Measurements from ENCODE around the gene CD300LF.

The CD300LF gene

DNA sequence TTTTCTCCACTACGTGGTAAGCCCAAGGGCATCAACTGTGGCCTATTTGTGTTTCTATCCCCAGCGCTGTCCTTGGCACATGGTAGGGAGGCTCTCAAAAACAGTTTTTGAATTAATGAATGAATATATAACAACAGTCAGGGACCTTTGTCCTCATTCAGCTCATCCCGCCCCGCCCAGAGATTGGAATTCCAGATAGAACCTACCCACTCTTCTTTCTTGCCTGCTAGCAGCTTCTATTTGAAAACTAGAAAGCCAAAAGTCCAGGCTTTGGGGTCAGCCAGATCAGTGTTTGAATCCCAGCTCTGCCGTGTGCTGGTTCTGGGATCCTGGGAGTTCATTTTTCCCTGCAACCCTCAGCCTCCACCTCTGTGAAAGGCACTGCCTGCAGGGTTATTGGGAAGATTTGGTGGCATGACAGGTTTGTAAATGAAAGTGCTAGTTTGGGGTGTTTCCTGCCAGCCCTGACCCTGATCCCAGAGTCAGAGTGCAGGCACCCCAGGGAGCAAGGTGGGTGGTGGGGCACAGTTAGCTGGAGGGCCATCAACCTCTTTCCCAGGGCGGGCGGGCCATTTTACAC lies 40.2 kb upstream of the CD300LF start:
- no peaks in the 10 kb centered on the region for H3K27me3 ChIP-seq (ENCODE audit: control insufficient read depth, insufficient read depth, low read length)
- H3K4me3 ChIP-seq (ENCODE audit: low read length): no peak overlapping the region
- peaks cover 50% of the 10 kb centered on the region for H3K4me1 ChIP-seq (ENCODE audit: control insufficient read depth, insufficient read depth, low read length)
- H3K9me3 ChIP-seq (ENCODE audit: control insufficient read depth, low read length): no peaks in the 10 kb centered on the region
- H3K9ac ChIP-seq (ENCODE audit: low read length): no peak overlapping the region
- H3K36me3 ChIP-seq (ENCODE audit: control insufficient read depth, insufficient read depth, low read length): no peaks in the 10 kb centered on the region

DNA sequence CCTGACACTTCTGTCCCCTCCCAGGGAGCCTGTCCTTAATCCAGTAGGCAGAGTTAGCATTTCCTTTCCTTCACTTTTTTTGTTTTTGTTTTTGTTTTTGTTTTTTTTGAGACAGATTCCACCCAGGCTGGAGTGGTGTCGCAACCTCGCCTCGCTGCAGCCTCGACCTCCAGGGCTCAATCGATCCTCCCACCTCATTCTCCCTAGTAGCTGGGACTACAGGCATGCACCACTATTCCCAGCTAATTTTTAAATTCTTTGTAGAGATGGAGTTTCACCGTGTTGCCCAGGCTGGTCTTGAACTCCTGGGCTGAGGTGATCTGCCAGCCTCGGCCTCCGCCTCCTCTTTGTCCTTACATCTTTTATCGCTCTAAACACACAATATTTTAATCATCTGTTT lies 39.7 kb upstream of the CD300LF start:
- no peaks in the 10 kb centered on the region for H3K9me3 ChIP-seq (ENCODE audit: control insufficient read depth, low read length)
- no peaks in the 10 kb centered on the region for H3K27me3 ChIP-seq (ENCODE audit: control insufficient read depth, insufficient read depth, low read length)
- no peaks in the 10 kb centered on the region for H3K36me3 ChIP-seq (ENCODE audit: control insufficient read depth, insufficient read depth, low read length)
- peaks cover 50% of the 10 kb centered on the region for H3K4me1 ChIP-seq (ENCODE audit: control insufficient read depth, insufficient read depth, low read length)
- no peak overlapping the region for H3K4me3 ChIP-seq (ENCODE audit: low read length)
- H3K9ac ChIP-seq (ENCODE audit: low read length): no peak overlapping the region

DNA sequence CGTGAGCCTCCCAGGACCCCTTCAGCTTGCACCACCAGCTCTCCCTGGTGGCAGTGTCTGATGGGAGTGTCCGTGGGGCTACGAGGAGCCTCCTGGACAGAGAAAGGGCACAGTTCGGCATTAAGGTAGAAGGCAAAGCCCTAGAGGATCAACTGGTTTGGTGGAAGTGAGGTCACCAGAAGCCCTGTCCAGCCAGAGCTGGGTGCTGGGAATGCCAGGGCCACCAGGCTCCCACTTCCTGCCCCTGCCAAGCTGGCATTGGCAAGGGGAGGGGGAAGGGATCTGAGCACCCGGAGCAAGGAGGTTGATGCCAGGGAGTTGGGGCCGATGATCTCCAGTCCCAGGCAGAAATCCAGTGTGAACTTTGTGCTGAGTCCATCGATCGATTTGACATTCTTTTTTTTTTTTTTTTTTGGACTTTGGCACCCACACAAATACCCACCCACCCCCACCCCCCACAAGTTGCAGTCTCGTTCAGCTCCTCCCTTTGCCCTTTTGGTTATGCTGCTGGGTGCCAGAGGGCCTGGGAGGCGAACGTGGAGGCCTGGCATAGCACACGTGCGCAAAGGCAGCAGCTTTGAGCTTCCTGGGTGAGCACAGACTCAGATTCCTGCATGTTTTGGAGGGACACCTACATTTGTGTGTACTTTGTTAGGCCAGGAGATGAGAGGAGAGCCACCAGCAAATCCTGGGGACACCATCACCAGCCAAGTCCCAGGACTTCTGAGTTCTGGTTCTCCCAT lies 37.8 kb upstream of the CD300LF start:
- no peaks in the 10 kb centered on the region for H3K36me3 ChIP-seq (ENCODE audit: control insufficient read depth, insufficient read depth, low read length)
- peak overlapping the region; percentile 82 for H3K4me3 ChIP-seq (ENCODE audit: low read length)
- peak overlapping the region; percentile 88 for H3K9ac ChIP-seq (ENCODE audit: low read length)
- H3K9me3 ChIP-seq (ENCODE audit: control insufficient read depth, low read length): no peaks in the 10 kb centered on the region
- H3K27me3 ChIP-seq (ENCODE audit: control insufficient read depth, insufficient read depth, low read length): no peaks in the 10 kb centered on the region
- H3K4me1 ChIP-seq (ENCODE audit: control insufficient read depth, insufficient read depth, low read length): peaks cover 47% of the 10 kb centered on the region

DNA sequence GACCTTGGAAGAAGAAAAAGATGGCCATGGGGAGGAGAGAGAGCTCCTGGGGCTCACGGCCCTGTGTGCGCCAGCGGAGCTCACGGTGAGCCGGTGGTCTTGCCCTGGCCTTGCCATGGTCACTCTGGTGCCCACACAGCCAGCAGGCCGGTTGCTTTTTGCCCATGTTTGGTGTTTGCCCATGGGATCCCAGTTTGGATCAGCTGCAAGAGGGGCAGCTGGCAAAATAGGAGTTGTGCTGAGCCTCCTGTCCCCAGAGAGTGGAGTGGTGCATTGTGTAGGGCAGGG lies 37.3 kb upstream of the CD300LF start:
- Histone ChIP-seq H3K4me1 (ENCODE audit: control insufficient read depth, insufficient read depth, low read length) (peaks cover 47% of the 10 kb centered on the region), H3K9ac (ENCODE audit: low read length) (peak overlapping the region; percentile 88), H3K4me3 (ENCODE audit: low read length) (peak overlapping the region; percentile 82), H3K9me3 (ENCODE audit: control insufficient read depth, low read length) (no peaks in the 10 kb centered on the region), H3K27me3 (ENCODE audit: control insufficient read depth, insufficient read depth, low read length) (no peaks in the 10 kb centered on the region), H3K36me3 (ENCODE audit: control insufficient read depth, insufficient read depth, low read length) (no peaks in the 10 kb centered on the region)

DNA sequence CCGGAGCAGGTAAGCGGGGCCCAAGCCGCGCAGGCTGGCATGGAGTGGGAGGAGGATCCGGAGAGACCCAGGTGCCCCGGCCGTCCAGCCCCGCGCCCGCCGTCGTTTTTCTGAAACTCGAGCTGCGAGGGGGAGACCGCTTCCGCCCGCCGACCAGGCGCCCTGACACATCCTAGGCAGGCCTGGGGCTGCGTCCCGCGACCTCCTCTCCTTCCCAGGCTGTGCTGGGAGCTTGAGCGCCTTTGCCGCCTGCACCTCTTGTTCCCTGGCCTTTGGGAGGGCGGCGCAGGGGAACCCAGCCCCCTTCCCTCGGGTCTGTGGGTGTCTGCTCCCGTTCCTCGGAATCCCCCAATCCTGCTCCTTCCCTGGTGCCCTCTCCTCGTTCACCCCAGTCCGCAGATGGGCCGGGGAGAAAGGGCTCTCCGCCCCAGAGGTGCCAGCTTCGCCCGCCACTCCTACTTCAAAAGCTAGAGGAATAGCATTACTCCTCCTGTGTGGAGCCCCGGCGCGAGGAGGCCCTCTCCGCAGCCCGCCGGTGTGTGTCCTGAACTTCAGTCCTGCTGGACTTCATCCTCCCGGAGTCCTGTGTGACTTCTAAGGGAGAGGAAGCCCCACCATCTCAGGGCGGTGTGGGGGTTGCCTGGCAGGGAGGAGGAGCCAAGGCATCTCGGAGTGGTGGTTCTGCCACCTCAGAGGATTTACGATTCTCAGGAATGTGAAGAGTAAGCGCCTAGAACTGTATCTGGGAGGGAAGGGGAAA lies 36.7 kb upstream of the CD300LF start:
- no peaks in the 10 kb centered on the region for H3K27me3 ChIP-seq (ENCODE audit: control insufficient read depth, insufficient read depth, low read length)
- peak overlapping the region; percentile 88 for H3K9ac ChIP-seq (ENCODE audit: low read length)
- H3K36me3 ChIP-seq (ENCODE audit: control insufficient read depth, insufficient read depth, low read length): no peaks in the 10 kb centered on the region
- H3K9me3 ChIP-seq (ENCODE audit: control insufficient read depth, low read length): no peaks in the 10 kb centered on the region
- peak overlapping the region; percentile 82 for H3K4me3 ChIP-seq (ENCODE audit: low read length)
- H3K4me1 ChIP-seq (ENCODE audit: control insufficient read depth, insufficient read depth, low read length): peaks cover 50% of the 10 kb centered on the region

GRCh38 chr17:74748529-74749278 lies 36.0 kb upstream of the CD300LF start, which contains the start of gene NHERF1:
NHERF1 (plus strand) TSS chr17:74748628; CDS start chr17:74748847, 219 bp downstream.
- Histone ChIP-seq H3K36me3 (ENCODE audit: control insufficient read depth, insufficient read depth, low read length) (no peaks in the 10 kb centered on the region), H3K9ac (ENCODE audit: low read length) (peak within 1 kb of the TSS; percentile 88), H3K4me3 (ENCODE audit: low read length) (peak within 1 kb of the TSS; percentile 82), H3K4me1 (ENCODE audit: control insufficient read depth, insufficient read depth, low read length) (peaks cover 57% of the 10 kb centered on the region), H3K9me3 (ENCODE audit: control insufficient read depth, low read length) (no peaks in the 10 kb centered on the region), H3K27me3 (ENCODE audit: control insufficient read depth, insufficient read depth, low read length) (no peaks in the 10 kb centered on the region)

DNA sequence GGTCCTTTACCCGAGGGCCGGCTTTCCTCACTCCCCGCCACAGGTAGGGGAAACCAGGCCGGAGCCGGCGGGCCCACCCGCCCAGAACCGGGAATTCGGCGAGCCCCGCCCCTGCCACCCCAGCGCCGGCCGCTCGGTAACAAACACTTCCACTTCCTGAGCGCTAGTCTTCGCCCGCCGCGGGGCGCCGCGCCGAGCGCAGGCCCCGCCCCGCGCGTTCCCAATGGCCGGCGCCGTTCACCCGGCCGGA lies 35.5 kb upstream of the CD300LF start:
- H3K36me3 ChIP-seq (ENCODE audit: control insufficient read depth, insufficient read depth, low read length): no peaks in the 10 kb centered on the region
- H3K27me3 ChIP-seq (ENCODE audit: control insufficient read depth, insufficient read depth, low read length): peaks cover under 1% of the 10 kb centered on the region
- H3K4me1 ChIP-seq (ENCODE audit: control insufficient read depth, insufficient read depth, low read length): peaks cover 59% of the 10 kb centered on the region
- H3K9ac ChIP-seq (ENCODE audit: low read length): peak overlapping the region; percentile 57
- H3K9me3 ChIP-seq (ENCODE audit: control insufficient read depth, low read length): no peaks in the 10 kb centered on the region
- no peak overlapping the region for H3K4me3 ChIP-seq (ENCODE audit: low read length)

- no peak overlapping the region for H3K9ac ChIP-seq (ENCODE audit: low read length)
- peaks cover 52% of the 10 kb centered on the region for H3K4me1 ChIP-seq (ENCODE audit: control insufficient read depth, insufficient read depth, low read length)
Observed at GRCh38 chr17:74746922-74747321, 34.2 kb upstream of the CD300LF start.

DNA sequence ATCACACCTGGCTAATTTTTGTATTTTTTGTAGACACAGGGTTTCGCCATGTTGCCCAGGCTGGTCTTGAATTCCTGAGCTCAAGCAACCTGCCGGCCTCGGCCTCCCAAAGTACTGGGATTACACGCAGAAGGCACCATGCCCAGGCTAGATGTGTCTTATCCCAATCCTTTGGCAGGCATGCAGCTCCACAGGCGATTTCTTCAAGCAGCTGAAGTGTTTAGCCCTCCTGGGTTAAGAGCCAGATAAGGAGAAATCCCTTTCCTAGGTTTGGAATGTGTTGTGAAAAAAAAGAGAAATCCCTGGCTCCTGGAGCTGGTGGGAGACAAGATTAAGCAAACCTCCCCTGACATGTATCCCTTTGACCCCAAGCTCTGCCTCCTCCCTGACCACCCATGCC lies 33.7 kb upstream of the CD300LF start:
- no peaks in the 10 kb centered on the region for H3K36me3 ChIP-seq (ENCODE audit: control insufficient read depth, insufficient read depth, low read length)
- no peak overlapping the region for H3K9ac ChIP-seq (ENCODE audit: low read length)
- peaks cover 5% of the 10 kb centered on the region for H3K27me3 ChIP-seq (ENCODE audit: control insufficient read depth, insufficient read depth, low read length)
- H3K4me3 ChIP-seq (ENCODE audit: low read length): no peak overlapping the region
- H3K4me1 ChIP-seq (ENCODE audit: control insufficient read depth, insufficient read depth, low read length): peaks cover 47% of the 10 kb centered on the region
- no peaks in the 10 kb centered on the region for H3K9me3 ChIP-seq (ENCODE audit: control insufficient read depth, low read length)

More at GRCh38 chr17:74746922-74747321, 34.2 kb upstream of the CD300LF start:
- Histone ChIP-seq H3K4me3 (ENCODE audit: low read length) (no peak overlapping the region), H3K36me3 (ENCODE audit: control insufficient read depth, insufficient read depth, low read length) (no peaks in the 10 kb centered on the region), H3K27me3 (ENCODE audit: control insufficient read depth, insufficient read depth, low read length) (peaks cover 5% of the 10 kb centered on the region), H3K9me3 (ENCODE audit: control insufficient read depth, low read length) (no peaks in the 10 kb centered on the region)

DNA sequence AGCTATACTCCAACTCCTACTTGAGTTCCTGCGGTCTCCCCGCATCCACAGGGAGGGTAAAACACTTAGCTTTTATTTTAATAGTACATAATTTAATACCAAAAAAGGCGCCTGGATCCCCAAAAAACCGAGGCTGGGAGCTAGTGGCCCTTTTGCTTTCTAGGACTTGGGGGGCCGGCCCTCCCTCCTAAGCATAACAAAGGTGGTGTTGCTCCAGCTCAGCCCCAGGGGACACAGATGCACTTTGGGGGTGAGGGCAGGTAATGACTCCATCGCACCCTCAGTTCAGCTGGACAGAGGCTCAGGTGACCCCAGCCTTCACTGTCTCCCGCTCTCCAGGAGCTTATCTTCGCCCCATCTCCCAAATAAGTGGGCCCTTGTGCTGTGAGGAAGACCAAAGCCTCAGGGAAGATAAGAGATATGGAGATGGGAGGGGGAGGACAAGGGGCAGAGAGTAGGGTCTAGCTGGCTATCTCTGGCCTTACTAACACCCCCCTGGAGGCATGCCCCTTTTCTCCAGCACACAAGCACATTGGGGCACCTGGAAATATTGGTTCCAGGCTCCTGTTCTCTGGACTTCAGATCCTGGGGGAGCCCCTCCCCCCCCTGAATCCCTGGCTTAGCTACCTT lies 32.9 kb upstream of the CD300LF start:
- no peaks in the 10 kb centered on the region for H3K9me3 ChIP-seq (ENCODE audit: control insufficient read depth, low read length)
- no peak overlapping the region for H3K9ac ChIP-seq (ENCODE audit: low read length)
- H3K27me3 ChIP-seq (ENCODE audit: control insufficient read depth, insufficient read depth, low read length): peaks cover 11% of the 10 kb centered on the region
- no peaks in the 10 kb centered on the region for H3K36me3 ChIP-seq (ENCODE audit: control insufficient read depth, insufficient read depth, low read length)
- peaks cover 39% of the 10 kb centered on the region for H3K4me1 ChIP-seq (ENCODE audit: control insufficient read depth, insufficient read depth, low read length)
- no peak overlapping the region for H3K4me3 ChIP-seq (ENCODE audit: low read length)

GRCh38 chr17:74744714-74745547 lies 32.2 kb upstream of the CD300LF start:
- peaks cover 39% of the 10 kb centered on the region for H3K4me1 ChIP-seq (ENCODE audit: control insufficient read depth, insufficient read depth, low read length)
- H3K27me3 ChIP-seq (ENCODE audit: control insufficient read depth, insufficient read depth, low read length): peaks cover 16% of the 10 kb centered on the region

More at GRCh38 chr17:74744714-74745547, 32.2 kb upstream of the CD300LF start:
- Histone ChIP-seq H3K9me3 (ENCODE audit: control insufficient read depth, low read length) (no peaks in the 10 kb centered on the region), H3K4me3 (ENCODE audit: low read length) (no peak overlapping the region), H3K36me3 (ENCODE audit: control insufficient read depth, insufficient read depth, low read length) (no peaks in the 10 kb centered on the region), H3K9ac (ENCODE audit: low read length) (peak overlapping the region; percentile 49)

All from mucosa of stomach (tissue), 1 donor.